Measurements from ENCODE around the gene TTC21A.

Gene TTC21A

GRCh38 chr3:39181408-39182335 lies 74.2 kb downstream of the TTC21A start:
- DNase-seq: no peak

- DNase-seq: no peak
These were observed 76.0 kb downstream of the TTC21A start for GRCh38 chr3:39183211-39184080.

GRCh38 chr3:39184081-39184967 lies 76.8 kb downstream of the TTC21A start:
- DNase-seq: no peak

- no peak for DNase-seq
These were observed 77.4 kb downstream of the TTC21A start for GRCh38 chr3:39184968-39185285.

- no peak for DNase-seq
These were observed 78.0 kb downstream of the TTC21A start for GRCh38 chr3:39185326-39185958.

- no peak for DNase-seq
These were observed 78.6 kb downstream of the TTC21A start for GRCh38 chr3:39185959-39186691.

- DNase-seq: no peak
These were observed 79.2 kb downstream of the TTC21A start for GRCh38 chr3:39186692-39187151.

- no peak for DNase-seq
These were observed 80.1 kb downstream of the TTC21A start for GRCh38 chr3:39187372-39188155.

All from MV-4-11 (cell line).